GM19238 (cell line): ENCODE measurements around the gene DNASE2.
"Not testable (repeated sequence)": the region's sequence is repeated elsewhere in the genome, so short reads cannot be mapped to it uniquely, and the experiment has no call there.

ENCODE experiments used
- DNase-seq: peaks from one replicate; pipeline ENCODE4 v3.0.0; 2011; ENCODE audit warnings: low spot score; ENCODE audit not compliant: insufficient read length

Gene DNASE2

GRCh38 chr19:12881172-12881808 is at the start of gene DNASE2:
DNASE2 (minus strand) TSS chr19:12881449; CDS start chr19:12881375, 74 bp downstream.
- peak; percentile 100 for DNase-seq

GRCh38 chr19:12930002-12930645 is 48.9 kb upstream of the DNASE2 start:
- DNase-seq: no peak

GRCh38 chr19:12924621-12925310 is 43.5 kb upstream of the DNASE2 start:
- DNase-seq: no peak

- DNase-seq: no peak
Observed at GRCh38 chr19:12922959-12923358, 41.7 kb upstream of the DNASE2 start.

GRCh38 chr19:12921047-12921446 is 39.8 kb upstream of the DNASE2 start:
- no peak for DNase-seq

GRCh38 chr19:12918253-12918652 is 37.0 kb upstream of the DNASE2 start:
- no peak for DNase-seq

- not testable (repeated sequence) for DNase-seq
Observed at GRCh38 chr19:12915860-12916259, 34.6 kb upstream of the DNASE2 start.

GRCh38 chr19:12913851-12914690 is 32.8 kb upstream of the DNASE2 start:
- no peak for DNase-seq

- DNase-seq: no peak
Observed at GRCh38 chr19:12913011-12913561, 31.8 kb upstream of the DNASE2 start.

GRCh38 chr19:12912571-12912970 is 31.3 kb upstream of the DNASE2 start:
- no peak for DNase-seq

GRCh38 chr19:12907166-12907565 is 25.9 kb upstream of the DNASE2 start:
- no peak for DNase-seq

- DNase-seq: peak; percentile 67
Observed at GRCh38 chr19:12899891-12900518, 18.8 kb upstream of the DNASE2 start.

- no peak for DNase-seq
Observed at GRCh38 chr19:12896460-12896859, 15.2 kb upstream of the DNASE2 start.

GRCh38 chr19:12893582-12893981 is 12.3 kb upstream of the DNASE2 start:
- no peak for DNase-seq

- DNase-seq: no peak
Observed at GRCh38 chr19:12891553-12892021, 10.3 kb upstream of the DNASE2 start.

- DNase-seq: peak; percentile 97
Observed at GRCh38 chr19:12890787-12891552, 9.7 kb upstream of the DNASE2 start, which contains the start of gene GCDH. GCDH (plus strand) TSS chr19:12891160; CDS start chr19:12891305, 145 bp downstream.

- DNase-seq: not testable (repeated sequence)
Observed at GRCh38 chr19:12890299-12890786, 9.1 kb upstream of the DNASE2 start.

- no peak for DNase-seq
Observed at GRCh38 chr19:12888006-12888603, 6.9 kb upstream of the DNASE2 start.
